Epithelial cell of proximal tubule (primary cell): Measurements from ENCODE around the gene ZNF532. TPM values are rescaled to one million over a fixed set of nuclear protein-coding genes. Genes with fewer than 3 reads are reported as not detected.
"Not testable (repeated sequence)": the region's sequence is repeated elsewhere in the genome, so short reads cannot be mapped to it uniquely, and the experiment has no call there.

ENCODE experiments used
- DNase-seq: peaks from one replicate; pipeline ENCODE4 v3.0.0-alpha.2; 2011; ENCODE audit warnings: low read depth
- H3K4me3 ChIP-seq: 2 replicates; pipeline ENCODE4 v1.5.1; 2011; ENCODE audit warnings: low read depth, mild to moderate bottlenecking, low read length
- total RNA-seq: library from RNA; depleted of rRNA; stranded (reverse); fragments of >200 nt; gene quantifications from 2 replicates; pipeline ENCODE4 v1.2.3, GENCODE V29; 2015
- TF ChIP-seq, protein P1 (sequence below): conservative IDR thresholded peaks from 2 replicates; pipeline ENCODE4 v1.5.1; 2012; ENCODE audit warnings: low read depth, mild to moderate bottlenecking, low read length

The ZNF532 gene
- total RNA-seq, 1 donor from 2014 or later = 70.2 TPM

DNA sequence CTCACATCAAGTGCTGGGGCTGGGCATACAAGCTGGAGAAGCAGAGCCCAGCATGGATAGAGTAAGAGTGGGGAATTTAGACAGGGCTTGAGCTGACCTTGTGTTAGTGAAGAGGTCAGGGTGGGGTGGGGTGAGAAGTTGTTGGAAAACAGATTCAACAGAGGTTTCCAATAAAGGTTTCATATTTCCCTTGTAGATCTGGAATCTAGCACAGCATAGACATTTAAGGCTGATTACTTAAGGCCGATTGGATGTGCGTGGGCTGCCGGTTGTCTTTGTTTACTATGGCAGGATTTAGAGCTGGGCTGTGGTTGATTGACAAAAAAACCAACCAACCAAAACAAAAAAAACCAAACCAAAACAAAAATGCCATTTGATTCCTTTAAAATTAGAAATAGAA lies 160.2 kb downstream of the ZNF532 start:
- TF ChIP-seq, protein P1, sequence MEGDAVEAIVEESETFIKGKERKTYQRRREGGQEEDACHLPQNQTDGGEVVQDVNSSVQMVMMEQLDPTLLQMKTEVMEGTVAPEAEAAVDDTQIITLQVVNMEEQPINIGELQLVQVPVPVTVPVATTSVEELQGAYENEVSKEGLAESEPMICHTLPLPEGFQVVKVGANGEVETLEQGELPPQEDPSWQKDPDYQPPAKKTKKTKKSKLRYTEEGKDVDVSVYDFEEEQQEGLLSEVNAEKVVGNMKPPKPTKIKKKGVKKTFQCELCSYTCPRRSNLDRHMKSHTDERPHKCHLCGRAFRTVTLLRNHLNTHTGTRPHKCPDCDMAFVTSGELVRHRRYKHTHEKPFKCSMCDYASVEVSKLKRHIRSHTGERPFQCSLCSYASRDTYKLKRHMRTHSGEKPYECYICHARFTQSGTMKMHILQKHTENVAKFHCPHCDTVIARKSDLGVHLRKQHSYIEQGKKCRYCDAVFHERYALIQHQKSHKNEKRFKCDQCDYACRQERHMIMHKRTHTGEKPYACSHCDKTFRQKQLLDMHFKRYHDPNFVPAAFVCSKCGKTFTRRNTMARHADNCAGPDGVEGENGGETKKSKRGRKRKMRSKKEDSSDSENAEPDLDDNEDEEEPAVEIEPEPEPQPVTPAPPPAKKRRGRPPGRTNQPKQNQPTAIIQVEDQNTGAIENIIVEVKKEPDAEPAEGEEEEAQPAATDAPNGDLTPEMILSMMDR = no peak
- H3K4me3 ChIP-seq = no peak overlapping the region
- DNase-seq = no peak

DNA sequence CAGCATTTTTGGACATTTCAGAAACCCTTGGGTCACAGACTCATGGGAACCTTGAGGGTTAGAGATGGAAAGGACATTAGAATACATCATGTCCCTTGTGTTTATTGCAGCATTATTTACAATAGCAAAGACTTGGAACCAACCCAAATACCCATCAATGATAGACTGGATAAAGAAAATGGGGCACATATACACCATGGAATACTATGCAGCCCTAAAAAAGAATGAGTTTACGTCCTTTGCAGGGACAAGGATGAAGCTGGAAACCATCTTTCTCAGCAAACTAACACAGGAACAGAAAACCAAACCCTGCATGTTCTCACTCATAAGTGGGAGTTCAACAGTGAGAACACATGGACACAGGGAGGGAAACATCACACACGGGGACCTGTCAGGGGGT lies 160.9 kb downstream of the ZNF532 start:
- not testable (repeated sequence) for DNase-seq

DNA sequence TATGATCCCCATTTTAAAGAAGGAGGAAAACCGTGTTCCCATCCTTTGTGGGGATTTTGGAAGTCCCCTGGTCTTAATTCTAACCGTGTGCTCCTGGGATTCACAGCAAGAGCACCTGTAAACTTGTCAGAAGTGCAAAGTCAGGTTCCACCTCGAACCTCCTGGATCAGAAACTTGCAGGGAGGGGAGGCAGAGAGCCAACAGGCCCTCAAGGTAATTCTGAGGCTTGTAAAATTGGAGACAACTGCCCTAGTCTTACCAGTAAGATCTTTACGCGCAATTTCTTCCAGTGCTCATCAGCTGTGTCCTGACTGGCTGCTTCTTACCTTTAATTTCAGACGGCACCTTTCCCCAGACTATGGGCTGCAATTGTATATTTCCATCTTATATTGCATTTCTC lies 161.7 kb downstream of the ZNF532 start:
- TF ChIP-seq, protein P1 = no peak
- no peak for DNase-seq
- H3K4me3 ChIP-seq = no peak overlapping the region

More for the DNA sequence above, 160.9 kb downstream of the ZNF532 start:
- not testable (repeated sequence) for H3K4me3 ChIP-seq

DNA sequence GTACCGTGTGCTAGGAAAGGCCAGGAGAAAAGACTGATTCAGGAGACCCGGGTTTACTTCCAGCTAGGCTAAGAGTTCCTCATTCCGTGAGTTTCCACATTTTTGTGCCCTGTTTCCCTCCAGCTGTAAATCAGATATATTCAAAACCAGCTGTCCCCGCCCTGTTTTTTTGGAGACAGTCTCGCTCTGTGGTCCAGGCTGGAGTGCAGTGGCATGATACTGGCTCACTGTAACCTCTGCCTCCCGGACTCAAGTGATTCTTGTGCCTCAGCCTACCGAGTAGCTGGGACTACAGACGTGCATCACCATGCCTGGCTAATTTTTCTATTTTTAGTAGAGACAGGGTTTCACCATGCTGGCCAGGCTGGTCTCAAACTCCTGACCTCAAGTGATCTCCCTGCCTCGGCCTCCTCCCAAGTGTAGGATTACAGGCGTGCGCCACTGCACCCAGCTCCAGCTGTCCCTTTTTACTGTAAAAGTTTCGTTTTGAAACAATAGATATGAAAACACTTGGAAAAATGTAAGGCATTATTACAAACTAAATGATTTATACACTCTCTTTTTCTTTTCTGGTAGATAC lies 162.2 kb downstream of the ZNF532 start:
- no peak overlapping the region for H3K4me3 ChIP-seq
- DNase-seq = no peak
- TF ChIP-seq, protein P1 = no peak

DNA sequence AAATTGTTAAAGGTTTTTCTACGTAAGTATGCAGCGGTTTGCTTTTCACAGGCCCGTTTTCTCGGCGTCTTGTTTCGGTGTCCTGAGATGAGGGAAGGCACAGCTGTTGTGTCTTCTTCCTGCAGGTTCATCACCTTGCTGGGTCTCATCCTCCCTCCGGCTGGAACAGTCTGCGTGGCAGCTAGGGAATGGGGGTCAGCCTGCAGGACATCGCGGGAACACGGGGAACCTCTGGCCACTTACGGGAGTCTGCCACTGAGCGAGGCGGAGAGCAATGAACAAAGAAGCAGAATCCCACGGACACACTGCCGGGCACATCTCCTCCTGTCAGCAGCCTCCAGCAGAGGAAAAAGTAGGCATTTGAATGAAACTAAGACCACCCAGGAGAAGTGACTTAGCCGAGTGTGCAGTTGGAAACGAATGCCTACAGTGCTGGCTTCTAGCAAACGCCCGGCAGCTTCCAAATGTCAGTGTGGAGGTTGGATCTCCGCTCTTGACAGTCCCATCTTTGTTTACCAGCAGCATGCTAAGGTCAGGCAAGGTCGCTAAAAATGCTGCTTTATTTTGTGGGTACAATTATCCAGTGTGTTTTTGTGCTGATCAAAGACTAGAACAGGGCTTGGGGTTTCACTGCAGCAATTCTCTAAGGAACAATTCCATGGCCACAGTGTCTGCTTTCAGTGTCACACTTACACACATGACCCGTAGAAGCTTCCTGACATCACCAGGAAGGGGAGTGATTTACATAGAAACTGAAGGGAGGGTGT lies 165.2 kb downstream of the ZNF532 start:
- TF ChIP-seq, protein P1 = no peak
- no peak overlapping the region for H3K4me3 ChIP-seq
- no peak for DNase-seq

DNA sequence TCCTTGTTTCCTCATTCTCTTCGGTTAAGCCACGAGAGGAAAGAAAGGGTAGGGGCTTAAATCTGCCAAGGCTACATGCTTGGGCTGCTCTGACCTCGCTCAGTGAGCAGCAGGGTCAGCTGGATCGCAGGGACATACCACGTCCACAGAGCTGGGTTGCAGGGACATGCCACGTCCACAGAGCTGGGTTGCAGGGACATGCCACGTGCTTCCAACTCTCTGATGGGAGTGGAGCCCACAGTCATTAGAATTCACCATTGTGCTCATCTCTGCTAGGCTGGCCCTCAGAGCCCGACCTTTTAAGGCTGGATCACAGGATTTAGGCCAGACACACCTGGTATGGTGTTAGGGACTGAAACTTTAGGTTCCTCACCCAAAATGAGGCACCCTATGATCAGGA lies 167.6 kb downstream of the ZNF532 start:
- TF ChIP-seq, protein P1 = no peak
- no peak overlapping the region for H3K4me3 ChIP-seq
- no peak for DNase-seq

DNA sequence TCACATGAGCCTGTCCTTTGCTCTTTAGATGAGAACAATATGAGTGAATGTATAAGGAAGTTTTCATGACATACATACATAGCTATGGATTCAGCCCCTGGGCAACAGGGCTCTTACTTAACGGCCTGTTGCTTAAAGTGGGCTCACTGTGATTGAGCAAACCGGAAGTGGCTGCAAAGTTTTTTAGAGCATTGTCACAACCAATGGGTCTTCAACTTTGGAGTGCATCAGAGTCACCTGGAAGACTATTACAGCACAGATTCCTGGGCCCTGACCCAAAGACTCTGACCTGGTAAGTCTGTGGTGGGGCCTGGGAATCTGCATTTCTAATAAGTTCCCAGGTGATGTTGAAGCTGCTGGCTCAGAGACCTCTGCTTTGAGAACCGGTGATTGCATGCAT lies 168.7 kb downstream of the ZNF532 start:
- no peak for DNase-seq
- no peak overlapping the region for H3K4me3 ChIP-seq
- TF ChIP-seq, protein P1 = no peak
